RPMI7951 (cell line): ENCODE results near the gene FLOT1. TPM values are rescaled to one million over a fixed set of nuclear protein-coding genes. Genes with fewer than 3 reads are reported as not detected.
"Not testable (repeated sequence)": the region's sequence is repeated elsewhere in the genome, so short reads cannot be mapped to it uniquely, and the experiment has no call there.

ENCODE experiments used
- DNase-seq: peaks from one replicate; pipeline ENCODE4 v3.0.0-alpha.2; 2012; ENCODE audit warnings: low read depth
- total RNA-seq: library from RNA; depleted of rRNA; stranded (reverse); fragments of >200 nt; shearing (Covaris generic); gene quantifications from 2 replicates; pipeline ENCODE4 v1.2.3, GENCODE V29; 2014

Gene FLOT1
- total RNA-seq, 1 experiment from 2014 or later, result 108 TPM

DNA sequence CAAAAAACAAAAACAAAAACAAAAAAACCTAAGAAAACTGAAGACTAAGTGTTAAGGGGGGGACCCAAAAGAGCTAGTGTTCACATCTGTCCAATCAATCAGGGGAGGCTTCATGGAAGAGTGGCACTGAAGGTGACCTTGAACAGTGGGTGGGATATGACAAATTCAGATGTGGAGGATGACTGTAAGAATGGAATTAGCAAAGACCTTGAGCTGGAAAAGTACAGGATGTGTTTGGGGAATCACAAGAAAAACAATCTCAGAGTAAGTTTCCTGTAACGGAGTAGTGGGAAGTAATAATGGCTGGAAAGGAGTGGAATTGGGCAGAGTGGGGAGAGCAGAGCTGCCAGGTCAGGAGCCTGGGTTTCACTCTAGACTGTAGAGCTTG, 4.8 kb upstream of the FLOT1 start:
- peak; percentile 54 for DNase-seq

DNA sequence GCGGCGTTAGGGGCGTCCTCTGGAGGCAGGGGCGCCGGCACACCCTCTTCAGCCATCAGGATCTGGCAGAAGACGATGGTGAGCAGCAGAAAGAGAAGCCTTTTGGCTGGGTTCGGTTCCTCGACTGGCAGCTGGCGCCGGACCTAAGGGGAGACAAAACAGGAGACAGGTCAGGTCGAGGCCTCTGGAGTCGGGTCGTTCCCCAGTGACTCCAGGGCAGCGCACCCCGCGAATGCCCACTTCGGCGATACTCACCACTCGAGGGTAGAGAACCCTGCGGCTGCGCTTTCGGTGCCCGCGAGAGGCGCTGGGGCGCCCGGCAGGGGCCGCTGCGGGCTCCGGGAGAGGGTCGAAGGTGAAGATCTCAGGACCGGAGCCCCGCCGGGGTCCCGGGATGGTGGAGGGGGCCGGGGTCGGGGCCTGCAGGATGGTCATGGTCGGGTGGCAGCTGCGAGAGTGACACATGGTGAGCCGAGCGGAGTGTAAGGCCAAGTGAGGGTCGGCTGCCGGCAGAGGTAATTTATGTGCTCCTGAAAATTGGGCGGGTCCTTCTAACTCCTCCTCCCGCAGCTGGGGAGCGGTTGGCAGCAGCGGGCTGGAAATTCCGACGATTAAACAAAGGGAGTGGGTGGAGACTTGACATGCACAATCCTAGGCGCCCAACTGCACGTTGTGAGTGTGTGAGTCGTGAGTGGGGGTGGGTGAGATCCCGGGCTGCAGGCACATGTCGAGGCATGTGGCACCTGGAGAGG, 1.7 kb upstream of the FLOT1 start, which contains the start of gene IER3:
IER3 (minus strand) TSS at position 494 of the 752 bp plus-strand sequence; CDS start at position 465, 29 bp downstream.
- peak; percentile 97 for DNase-seq

DNA sequence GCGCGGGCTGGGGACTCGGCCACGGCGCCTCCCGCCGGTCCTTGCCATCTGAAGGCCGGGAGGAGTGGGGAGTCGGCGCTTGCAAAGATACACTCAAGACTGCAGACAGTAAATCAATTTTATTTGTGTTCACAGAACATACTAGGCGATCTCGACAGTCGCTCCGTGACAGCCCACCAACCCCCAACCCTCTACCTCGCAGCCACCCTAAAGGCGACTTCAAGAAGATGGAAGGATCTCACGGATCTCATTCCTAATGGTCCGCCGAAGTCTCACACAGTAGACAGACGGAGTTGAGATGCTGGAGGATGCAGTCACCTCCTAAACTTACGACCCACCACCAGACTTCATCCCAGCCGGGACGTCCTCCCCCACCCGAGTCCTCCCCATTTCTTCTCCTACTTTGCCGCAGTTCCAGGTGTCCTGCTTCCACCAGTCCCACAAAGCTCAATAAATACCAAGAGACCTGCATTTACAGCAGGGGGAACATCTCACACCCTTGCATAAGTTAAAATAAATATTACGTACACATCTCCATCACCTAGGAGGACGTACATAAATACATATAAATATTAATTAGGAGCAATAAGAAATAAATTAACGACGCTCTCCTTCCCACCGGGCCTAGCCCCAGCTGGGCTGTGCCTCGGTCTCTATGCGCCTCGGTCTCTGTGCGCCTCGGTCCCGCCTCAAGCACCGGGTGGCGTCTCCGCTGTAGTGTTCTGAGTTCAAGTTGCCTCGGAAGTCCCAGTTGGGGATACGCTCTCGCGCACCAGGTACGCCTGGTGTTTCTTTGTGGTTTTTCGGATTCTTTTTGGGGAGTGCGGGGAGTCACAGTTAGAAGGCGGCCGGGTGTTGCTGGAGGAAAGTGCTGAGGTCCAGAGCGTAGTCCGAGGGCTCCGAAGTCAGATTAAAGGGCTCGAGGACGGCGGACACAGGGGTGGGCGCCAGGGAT, 889 bp upstream of the FLOT1 start:
- DNase-seq, result no peak

DNA sequence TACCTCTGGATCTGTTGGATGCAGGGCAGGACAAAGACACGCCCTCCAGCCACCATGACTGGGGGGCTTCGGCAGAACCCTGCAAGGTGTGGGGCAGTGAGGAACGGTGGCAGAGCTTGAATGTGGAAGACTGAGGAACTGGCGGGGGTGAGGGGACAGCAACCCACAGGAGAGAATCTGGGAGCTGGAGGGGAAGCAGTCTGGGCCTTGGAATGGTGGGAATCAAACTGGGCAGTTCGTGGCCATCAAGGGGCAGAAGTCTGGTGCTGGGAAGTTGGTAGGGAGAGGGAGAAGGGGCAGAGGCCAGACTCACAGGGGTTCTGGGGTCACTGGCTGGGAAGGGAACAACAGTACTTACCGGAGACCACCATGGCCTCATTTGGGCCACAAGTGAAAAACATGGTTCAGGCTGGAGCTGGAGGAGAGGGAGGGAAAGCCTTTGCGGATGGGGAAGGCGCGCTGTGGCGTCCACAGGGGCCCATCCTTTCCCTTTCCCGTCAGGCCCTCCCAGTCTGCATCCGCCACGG, 635 bp downstream of the FLOT1 start:
- no peak for DNase-seq

- DNase-seq, result peak; percentile 78
Measured at GRCh38 chr6:30741063-30741779, 1.3 kb downstream of the FLOT1 start.

- peak; percentile 65 for DNase-seq
Measured at GRCh38 chr6:30740540-30740870, 2.0 kb downstream of the FLOT1 start.

- DNase-seq, result no peak
Measured at GRCh38 chr6:30738532-30738931, 4.0 kb downstream of the FLOT1 start.

DNA sequence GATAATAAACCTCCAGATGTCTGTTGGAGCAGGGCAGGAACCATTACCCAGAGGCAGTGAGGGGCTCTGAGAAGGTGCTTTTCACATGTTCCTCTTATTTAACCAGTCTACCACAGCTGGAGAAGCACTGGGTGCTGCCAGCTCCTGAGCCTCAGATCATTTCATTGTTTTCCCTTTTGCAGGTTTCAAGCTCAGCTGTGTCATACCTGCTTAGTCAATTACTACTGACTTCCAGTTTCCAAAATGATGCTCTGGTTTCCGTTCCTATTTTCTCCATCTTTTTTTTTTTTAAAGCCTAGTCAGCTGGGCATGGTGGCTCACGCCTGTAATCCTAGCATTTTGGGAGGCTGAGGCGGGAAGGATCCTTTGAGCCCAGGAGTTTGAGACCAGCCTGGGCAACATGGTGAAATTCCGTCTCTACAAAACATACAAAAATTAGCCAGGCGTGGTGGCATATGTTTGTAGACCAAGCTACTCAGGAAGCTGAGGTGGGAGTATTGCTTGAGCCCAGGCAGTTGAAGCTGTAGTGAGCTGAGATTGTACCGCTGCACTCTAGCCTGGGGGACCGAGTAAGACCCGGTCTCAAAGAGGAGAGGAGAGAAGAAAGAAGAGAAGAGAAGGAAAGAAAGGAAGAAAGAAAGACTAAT, 6.7 kb downstream of the FLOT1 start:
- no peak for DNase-seq

GRCh38 chr6:30732237-30732943, 10.1 kb downstream of the FLOT1 start:
- DNase-seq, result no peak

GRCh38 chr6:30730601-30731435, 11.7 kb downstream of the FLOT1 start:
- DNase-seq, result no peak

DNA sequence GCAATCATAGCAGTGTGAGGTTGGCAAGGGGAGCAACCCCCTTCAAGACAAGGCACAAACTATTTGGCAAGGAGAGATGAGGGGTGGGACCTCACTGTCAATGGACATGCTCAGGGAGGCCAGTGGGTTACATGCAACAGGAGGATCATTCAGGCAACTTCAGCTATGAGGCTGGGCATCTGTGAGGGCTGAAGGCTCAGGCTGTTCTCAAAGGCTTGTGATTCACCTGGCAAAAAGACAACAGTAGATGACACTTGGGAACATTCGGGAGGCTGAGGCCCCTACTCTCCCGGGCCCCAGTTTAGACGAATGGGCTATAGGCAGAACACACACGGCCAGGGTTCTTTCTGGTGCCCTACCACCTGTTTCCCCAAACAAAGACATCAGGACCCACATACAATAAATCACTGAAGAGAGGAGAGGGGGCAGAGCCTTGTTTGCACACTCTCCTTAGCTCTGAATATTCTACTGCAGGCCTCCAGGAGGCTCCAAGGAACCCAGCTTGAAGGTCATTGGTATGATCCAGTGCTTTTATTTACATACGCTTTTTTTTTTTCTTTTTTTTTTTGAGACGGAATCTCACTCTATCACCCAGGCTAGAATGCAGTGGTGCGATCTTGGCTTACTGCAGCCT, 14.4 kb downstream of the FLOT1 start:
- DNase-seq, result peak; percentile 69

DNA sequence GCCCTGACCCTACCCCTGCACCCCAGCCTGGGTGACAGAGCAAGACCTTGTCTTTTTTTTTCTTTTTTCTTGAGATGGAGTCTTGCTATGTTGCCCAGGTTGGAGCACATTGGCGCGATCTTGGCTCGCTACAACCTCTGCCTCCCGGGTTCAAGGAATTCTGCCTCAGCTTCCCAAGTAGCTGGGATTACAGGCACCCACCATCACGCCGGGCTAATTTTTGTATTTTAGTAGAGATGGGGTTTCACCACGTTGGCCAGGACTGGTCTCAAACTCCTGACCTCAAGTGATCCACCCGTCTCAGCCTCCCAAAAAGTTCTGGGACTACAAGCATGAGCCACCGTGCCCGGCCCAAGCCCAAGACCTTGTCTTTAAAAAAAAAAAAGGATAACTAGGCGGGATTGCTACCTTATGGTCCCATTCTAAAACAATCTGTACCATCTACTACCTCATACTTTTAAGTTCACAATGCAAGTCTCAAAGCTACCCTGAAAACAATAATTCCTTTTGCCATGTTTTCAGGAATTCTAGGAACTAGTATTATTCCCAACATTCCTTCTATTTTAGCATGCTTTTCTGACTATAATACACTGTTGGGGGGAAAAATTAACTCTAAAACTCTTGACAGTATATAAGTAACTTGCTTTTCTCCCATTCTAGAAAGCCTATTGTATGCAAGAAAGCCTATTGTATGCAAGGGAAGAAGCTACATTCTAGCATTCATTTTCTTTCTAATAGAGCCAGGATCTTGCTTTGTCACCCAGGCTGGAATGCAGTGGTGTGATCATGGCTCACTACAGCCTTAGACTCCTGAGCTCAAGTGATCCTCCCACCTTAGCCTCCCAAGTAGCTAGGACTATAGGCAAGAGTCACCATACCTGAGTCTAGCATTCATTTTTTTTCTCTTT, 15.7 kb downstream of the FLOT1 start:
- no peak for DNase-seq

DNA sequence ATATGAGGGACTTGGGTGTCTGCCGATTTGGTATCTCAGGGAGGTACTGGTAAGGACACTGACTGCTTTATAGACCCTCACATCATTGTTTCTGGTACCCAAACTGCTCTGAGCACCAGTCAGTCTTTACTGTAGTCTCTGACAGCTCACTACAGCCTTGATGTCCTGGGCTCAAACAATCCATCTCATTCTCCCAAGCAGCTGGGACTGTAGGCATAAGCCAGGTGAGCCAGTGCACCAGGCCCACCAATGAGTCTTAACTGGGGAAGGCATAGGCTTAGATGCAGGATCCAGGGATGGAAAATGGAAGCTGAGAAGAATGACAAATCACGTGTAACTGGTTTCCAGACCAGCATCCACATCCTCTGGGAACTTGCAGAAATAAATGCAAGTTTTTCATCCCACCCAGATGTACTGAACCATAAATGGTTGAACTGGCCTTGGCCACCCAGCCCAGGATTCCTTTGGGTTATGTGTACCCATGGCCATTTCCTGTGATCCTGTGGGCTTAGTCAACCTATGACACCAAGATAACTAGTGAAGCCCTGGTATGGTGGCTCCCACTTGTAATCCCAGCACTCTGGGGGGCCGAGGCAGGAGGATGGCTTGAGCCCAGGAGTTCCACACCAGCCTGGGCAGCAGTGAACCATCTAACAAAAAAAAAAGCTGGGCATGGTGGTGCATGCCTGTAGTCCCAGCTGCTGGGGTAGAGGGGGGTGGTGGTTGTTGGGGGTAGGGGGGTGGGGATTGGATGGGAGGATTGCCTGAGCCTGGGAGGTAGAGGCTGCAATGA, 16.6 kb downstream of the FLOT1 start:
- DNase-seq, result peak; percentile 72

GRCh38 chr6:30724906-30725667, 17.4 kb downstream of the FLOT1 start:
- DNase-seq, result no peak

GRCh38 chr6:30723843-30724741, 18.4 kb downstream of the FLOT1 start:
- DNase-seq, result not testable (repeated sequence)
